ENCODE results near the gene ARL14EP. TPM values are rescaled to one million over a fixed set of nuclear protein-coding genes. Genes with fewer than 3 reads are reported as not detected.

ARL14EP gene
- 10 to 100 TPM; 10.3 to 19.3 (median 14.2) TPM for total RNA-seq
- long read RNA-seq, partial matches to known transcripts, result 3 of 5 reads
- long read RNA-seq, other reads (novel, unspliced or antisense), result 1 of 5 reads

DNA sequence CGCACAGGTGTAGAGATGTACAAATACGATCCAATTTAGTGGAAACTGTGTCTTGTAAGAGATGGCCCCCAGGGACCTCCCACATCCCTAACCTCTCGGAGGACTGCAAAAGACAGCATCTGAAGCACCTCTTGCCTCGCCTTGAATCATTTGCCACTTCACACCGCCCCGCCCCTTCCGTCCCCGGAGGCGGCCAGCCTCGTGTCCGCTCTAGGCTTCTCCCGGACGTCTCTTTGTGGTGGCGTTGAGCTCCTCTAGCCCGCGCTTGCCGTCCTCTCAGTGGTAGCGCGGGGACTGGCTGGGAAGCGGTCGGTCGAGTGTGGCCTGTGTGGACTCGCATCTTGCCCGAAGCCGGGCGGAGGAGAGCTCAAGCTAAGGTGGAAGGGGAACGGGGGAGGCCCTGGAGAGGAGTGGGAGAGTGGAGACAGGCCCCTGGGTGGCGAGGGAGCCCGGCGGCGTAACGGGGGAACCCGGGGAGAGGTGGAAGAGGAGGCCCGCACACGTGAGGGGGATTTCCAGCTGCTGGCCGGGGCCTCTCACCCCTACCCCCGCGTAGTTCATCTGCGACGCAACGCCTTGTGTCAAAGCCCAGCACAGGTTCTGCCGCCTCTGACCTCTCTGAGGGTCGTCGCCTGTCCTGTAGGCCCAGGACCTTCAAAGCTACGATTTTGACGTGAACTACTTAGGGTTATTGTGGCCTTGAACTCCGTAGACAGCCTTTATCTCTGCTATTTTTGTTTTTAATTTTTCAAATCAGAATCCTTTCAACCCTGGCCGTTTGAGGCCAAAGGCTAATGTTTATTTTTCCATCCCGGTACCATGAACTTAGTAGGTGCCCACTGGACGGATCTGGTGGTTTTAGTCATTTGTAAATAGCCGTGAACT, at the start of gene ARL14EP:
Gene ARL14EP (plus strand): TSS at position 279 of the 885 bp plus-strand sequence. CDS start 7,845 bp downstream, outside the sequence.
- under 1% methylated on average over 21 of the region's 51 CpGs for WGBS (ENCODE audit: insufficient coverage, low coverage, low lambda C conversion rate, missing lambda C conversion rate)
- Histone ChIP-seq H3K4me1 (peaks cover 0 to 19% (median 0%) of the 10 kb centered on the region in 4 donors), H3K4me3 (peak within 1 kb of the TSS; percentile 66 to 72 (median 72)), H3K27me3 (no peaks in the 10 kb centered on the region), H3K36me3 (no peaks in the 10 kb centered on the region), H3K9me3 (no peaks in the 10 kb centered on the region), H3K27ac (peak within 1 kb of the TSS; percentile 88 to 92 (median 88))
- DNase-seq (peak; percentile 93 to 95 (median 93)), ATAC-seq (peak; percentile 99 to 100 (median 99))
- intact Hi-C loops (cut with DNase I), result no loop called here
- TF ChIP-seq, protein P1, sequence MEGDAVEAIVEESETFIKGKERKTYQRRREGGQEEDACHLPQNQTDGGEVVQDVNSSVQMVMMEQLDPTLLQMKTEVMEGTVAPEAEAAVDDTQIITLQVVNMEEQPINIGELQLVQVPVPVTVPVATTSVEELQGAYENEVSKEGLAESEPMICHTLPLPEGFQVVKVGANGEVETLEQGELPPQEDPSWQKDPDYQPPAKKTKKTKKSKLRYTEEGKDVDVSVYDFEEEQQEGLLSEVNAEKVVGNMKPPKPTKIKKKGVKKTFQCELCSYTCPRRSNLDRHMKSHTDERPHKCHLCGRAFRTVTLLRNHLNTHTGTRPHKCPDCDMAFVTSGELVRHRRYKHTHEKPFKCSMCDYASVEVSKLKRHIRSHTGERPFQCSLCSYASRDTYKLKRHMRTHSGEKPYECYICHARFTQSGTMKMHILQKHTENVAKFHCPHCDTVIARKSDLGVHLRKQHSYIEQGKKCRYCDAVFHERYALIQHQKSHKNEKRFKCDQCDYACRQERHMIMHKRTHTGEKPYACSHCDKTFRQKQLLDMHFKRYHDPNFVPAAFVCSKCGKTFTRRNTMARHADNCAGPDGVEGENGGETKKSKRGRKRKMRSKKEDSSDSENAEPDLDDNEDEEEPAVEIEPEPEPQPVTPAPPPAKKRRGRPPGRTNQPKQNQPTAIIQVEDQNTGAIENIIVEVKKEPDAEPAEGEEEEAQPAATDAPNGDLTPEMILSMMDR (IDR thresholded peaks at IDR 0.05), result no peak
- TF ChIP-seq POLR2A (IDR thresholded peaks at IDR 0.05), result peak; percentile 94

DNA sequence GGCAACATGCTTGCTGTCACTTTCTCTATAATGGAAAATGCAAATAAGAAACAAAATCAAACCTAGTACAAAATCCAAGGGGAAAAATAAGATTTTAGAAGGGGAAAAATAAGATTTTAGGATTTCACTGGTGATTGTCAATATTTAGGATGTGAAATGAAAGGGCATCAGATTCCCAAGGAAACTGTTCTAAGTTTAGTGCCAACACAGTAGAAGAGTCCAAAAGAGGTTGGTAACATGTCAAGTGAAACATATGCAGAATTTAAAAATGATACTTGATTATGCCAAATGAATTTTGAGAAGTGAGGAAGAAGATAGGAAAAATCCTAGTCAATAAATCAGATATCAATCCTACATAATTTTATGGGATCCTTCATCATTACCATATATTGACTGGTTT, 45.7 kb upstream of the ARL14EP start:
- no peak for ATAC-seq
- H3K4me3 ChIP-seq, result no peak overlapping the region
- H3K27ac ChIP-seq, result no peak overlapping the region
- DNase-seq, result no peak
- no peaks in the 10 kb centered on the region for H3K27me3 ChIP-seq
- no peaks in the 10 kb centered on the region for H3K36me3 ChIP-seq
- H3K9me3 ChIP-seq, result no peaks in the 10 kb centered on the region
- TF ChIP-seq, protein P1 (IDR thresholded peaks at IDR 0.05), result no peak
- TF ChIP-seq POLR2A (IDR thresholded peaks at IDR 0.05), result no peak
- H3K4me1 ChIP-seq, result no peaks in the 10 kb centered on the region
- intact Hi-C loops (cut with DNase I), result no loop called here

DNA sequence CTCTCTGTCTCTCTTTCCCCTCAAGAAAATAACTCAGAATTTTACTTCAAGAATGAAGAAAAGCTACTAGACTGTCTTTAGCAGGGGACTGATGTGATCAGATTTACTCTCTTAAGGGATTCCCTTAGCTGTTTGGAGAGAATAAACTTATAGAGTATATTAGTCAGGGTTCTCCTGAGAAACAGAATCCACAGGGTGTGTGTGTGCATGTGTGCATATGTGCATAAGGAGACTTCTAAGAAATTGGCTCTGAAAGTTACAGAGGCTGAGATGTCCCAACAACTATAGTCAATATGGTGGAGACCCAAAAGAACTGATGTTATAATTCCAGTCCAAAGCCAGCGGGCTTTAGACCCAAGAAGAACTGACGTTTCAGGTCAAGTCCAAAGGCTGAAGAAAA, 43.1 kb upstream of the ARL14EP start:
- no peak for ATAC-seq
- intact Hi-C loops (cut with DNase I), result no loop called here
- H3K4me3 ChIP-seq, result no peak overlapping the region
- H3K9me3 ChIP-seq, result no peaks in the 10 kb centered on the region
- no peak overlapping the region for H3K27ac ChIP-seq
- no peaks in the 10 kb centered on the region for H3K4me1 ChIP-seq
- TF ChIP-seq, protein P1 (IDR thresholded peaks at IDR 0.05), result no peak
- no peak for TF ChIP-seq POLR2A (IDR thresholded peaks at IDR 0.05)
- H3K36me3 ChIP-seq, result no peaks in the 10 kb centered on the region
- no peaks in the 10 kb centered on the region for H3K27me3 ChIP-seq
- DNase-seq, result no peak
- 17% methylated on average over 1 of the region's 2 CpGs for WGBS (ENCODE audit: insufficient coverage, low coverage, low lambda C conversion rate, missing lambda C conversion rate)

DNA sequence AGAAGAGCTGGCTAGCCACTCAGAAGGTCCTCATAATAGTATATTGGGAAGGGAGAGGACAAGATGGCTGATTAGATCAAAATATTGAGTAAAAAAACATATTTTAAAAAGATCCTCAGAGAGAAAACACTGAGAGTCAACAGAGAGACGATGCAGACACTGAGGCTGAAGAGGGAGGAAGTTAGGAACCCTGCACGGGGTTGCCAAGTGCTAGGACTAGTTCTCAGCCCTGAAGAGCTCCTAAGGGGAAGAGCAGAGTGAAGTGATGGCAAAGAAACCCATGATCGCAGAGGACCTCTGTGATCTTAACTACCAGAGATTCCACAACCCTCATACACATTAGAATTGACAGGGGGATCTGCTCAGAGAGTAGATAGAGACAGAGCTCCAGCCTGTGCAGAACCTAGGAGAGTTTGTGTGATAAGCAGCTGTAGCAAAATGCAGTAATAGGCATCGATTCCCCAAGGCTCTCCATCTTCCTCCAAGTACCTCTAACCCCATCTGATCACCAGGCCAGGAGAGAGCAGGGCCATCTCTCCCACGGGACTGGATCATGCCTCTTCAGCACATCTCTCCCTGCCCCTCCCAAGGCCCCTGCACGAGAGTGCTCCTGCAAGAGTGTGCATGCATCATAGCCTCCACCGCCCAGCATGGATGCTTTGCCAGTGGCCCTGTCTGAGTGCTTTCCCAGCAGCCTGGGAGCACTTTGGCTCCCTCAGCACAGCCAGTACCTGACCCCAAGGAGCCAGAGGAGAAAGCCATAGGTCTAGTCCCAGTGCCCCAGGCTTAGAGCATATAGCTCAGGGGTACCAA, 41.2 kb upstream of the ARL14EP start:
- Histone ChIP-seq H3K4me3 (no peak overlapping the region), H3K27me3 (no peaks in the 10 kb centered on the region), H3K4me1 (no peaks in the 10 kb centered on the region), H3K9me3 (no peaks in the 10 kb centered on the region), H3K27ac (no peak overlapping the region), H3K36me3 (no peaks in the 10 kb centered on the region)
- TF ChIP-seq POLR2A (IDR thresholded peaks at IDR 0.05), result no peak
- TF ChIP-seq, protein P1 (IDR thresholded peaks at IDR 0.05), result no peak
- WGBS (ENCODE audit: insufficient coverage, low coverage, low lambda C conversion rate, missing lambda C conversion rate), result 32% methylated on average over 5 of the region's 7 CpGs
- intact Hi-C loops (cut with DNase I), result no loop called here
- DNase-seq (peak in 1 of 3 donors; percentile 37), ATAC-seq (peak in 1 of 4 donors; percentile 21)
